Endothelial cell of umbilical vein (primary cell): ENCODE data around the gene CIBAR2. TPM values are rescaled to one million over a fixed set of nuclear protein-coding genes. Genes with fewer than 3 reads are reported as not detected.

ENCODE experiments used
- BruUV-seq: library from RNA; stranded (reverse); fragments of 400-500 nt; replicated peaks from 2 replicates; lab custom pipeline; 2021; lab: Mats Ljungman, UMichigan
- CTCF ChIA-PET: fragments of 300-600, 350-600 bp; sonication (Branson Sonifier 250); formaldehyde crosslinking; loops from one replicate; lab custom pipeline; 2021; ENCODE audit warnings: antibody characterized with exemption, inconsistent platforms; lab: Charles Lee
- POLR2A ChIA-PET: fragments of 300-600, 350-600 bp; sonication (Branson Sonifier 250); formaldehyde crosslinking; loops from one replicate; lab custom pipeline; 2021; ENCODE audit warnings: antibody characterized with exemption, inconsistent platforms; lab: Charles Lee
- DNase-seq: peaks from one replicate; pipeline ENCODE4 v3.0.0-alpha.2; 2011; ENCODE audit warnings: low read depth, low spot score
- FAIRE-seq: peaks from 2 replicates; lab custom pipeline; 2011; peaks lifted over from hg19 to GRCh38; lab: Jason Lieb, UNC
- H2AFZ ChIP-seq: 2 replicates; pipeline ENCODE4 v1.6.0; 2012; ENCODE audit warnings: low read depth, low read length, control low read depth, inconsistent platforms
- H3K27ac ChIP-seq: 2 replicates; pipeline ENCODE4 v1.5.1; 2011; ENCODE audit warnings: low read depth, mild to moderate bottlenecking, control low read depth, low read length, moderate library complexity; ENCODE audit not compliant: insufficient read depth
- H3K27me3 ChIP-seq, 2 experiments: 2 replicates each; pipeline versions ENCODE4 v1.6.0 to v1.6.1; 2011; ENCODE audit warnings: low read length in 2 of 2, mixed read lengths in 1 of 2; ENCODE audit not compliant: control insufficient read depth in 2 of 2, insufficient read depth in 2 of 2
- H3K36me3 ChIP-seq, 2 experiments: 2 replicates in 1 of 2; 3 replicates in 1 of 2; pipeline ENCODE4 v1.5.1; 2011; ENCODE audit warnings: low read length in 2 of 2, mild to moderate bottlenecking in 1 of 2, moderate library complexity in 1 of 2; ENCODE audit not compliant: control insufficient read depth in 2 of 2, insufficient read depth in 2 of 2; ENCODE audit errors: extremely low read depth in 1 of 2
- H3K4me1 ChIP-seq: 3 replicates; pipeline ENCODE4 v1.5.1; 2011; ENCODE audit warnings: mild to moderate bottlenecking, low read length; ENCODE audit not compliant: control insufficient read depth, insufficient read depth; ENCODE audit errors: extremely low read depth
- H3K4me2 ChIP-seq: 2 replicates; pipeline ENCODE4 v1.6.1; 2011; ENCODE audit warnings: low read length, control low read depth, mixed read lengths; ENCODE audit not compliant: insufficient read depth
- H3K4me3 ChIP-seq, 3 experiments: fragments of 200-600 bp in 1 of 3; sonication (generic), shearing (Covaris generic) in 1 of 3; replicated peaks in 1 of 3; 2 replicates each; pipeline ENCODE4 v1.5.1; 2011 to 2016; ENCODE audit warnings: control low read depth in 3 of 3, low read length in 3 of 3, mild to moderate bottlenecking in 2 of 3, inconsistent platforms in 1 of 3, low read depth in 1 of 3, moderate library complexity in 1 of 3; ENCODE audit not compliant: insufficient read depth in 1 of 3
- H3K79me2 ChIP-seq: 2 replicates; pipeline ENCODE4 v1.6.0; 2012; ENCODE audit warnings: low read length, inconsistent platforms; ENCODE audit not compliant: control insufficient read depth, insufficient read depth
- H3K9ac ChIP-seq: replicated peaks from 2 replicates; pipeline ENCODE3; 2011; ENCODE audit warnings: low read length, control low read depth; ENCODE audit not compliant: insufficient read depth; ENCODE audit errors: extremely low read depth
- H3K9me1 ChIP-seq: replicated peaks from 3 replicates; pipeline ENCODE4 v1.6.0; 2011; ENCODE audit warnings: mild to moderate bottlenecking, low read length; ENCODE audit not compliant: control insufficient read depth, insufficient read depth; ENCODE audit errors: extremely low read depth
- H3K9me3 ChIP-seq: replicated peaks from 2 replicates; pipeline ENCODE4 v1.5.1; 2012; ENCODE audit warnings: low read length, inconsistent platforms; ENCODE audit not compliant: control insufficient read depth, insufficient read depth
- H4K20me1 ChIP-seq: replicated peaks from 2 replicates; pipeline ENCODE3; 2011; ENCODE audit warnings: mild to moderate bottlenecking, low read length; ENCODE audit not compliant: control insufficient read depth, insufficient read depth; ENCODE audit errors: extremely low read depth
- EZH2 ChIP-seq: IDR thresholded peaks from 2 replicates; pipeline ENCODE4 v1.6.1; 2012; ENCODE audit warnings: borderline replicate concordance, low read depth, mild to moderate bottlenecking, moderate library complexity, low read length, inconsistent platforms; ENCODE audit not compliant: severe bottlenecking
- FOS ChIP-seq: IDR thresholded peaks from 2 replicates; pipeline ENCODE4 v1.6.1; 2011; ENCODE audit warnings: mild to moderate bottlenecking, low read length, moderate library complexity, borderline replicate concordance; ENCODE audit not compliant: insufficient read depth
- GATA2 ChIP-seq: IDR thresholded peaks from 2 replicates; pipeline ENCODE4 v1.7.0; 2011; ENCODE audit warnings: low read depth, mild to moderate bottlenecking, moderate library complexity, mixed read lengths, low read length; ENCODE audit not compliant: insufficient read length, insufficient read depth
- JUN ChIP-seq: IDR thresholded peaks from 2 replicates; pipeline ENCODE4 v1.6.1; 2011; ENCODE audit warnings: borderline replicate concordance, low read depth; ENCODE audit not compliant: insufficient read length, insufficient read depth
- MYC ChIP-seq: IDR thresholded peaks from one replicate; pipeline ENCODE4 v1.6.1; 2011; ENCODE audit warnings: mild to moderate bottlenecking, low read depth, low read length
- POLR2A ChIP-seq: IDR thresholded peaks from 2 replicates; pipeline ENCODE4 v1.6.1; 2012; ENCODE audit warnings: low read depth, mild to moderate bottlenecking, control low read depth, low read length
- POLR2AphosphoS5 ChIP-seq: IDR thresholded peaks from 2 replicates; pipeline ENCODE4 v1.6.1; 2012; ENCODE audit warnings: low read depth, mild to moderate bottlenecking, control low read depth, low read length, moderate library complexity; ENCODE audit not compliant: insufficient read depth
- dilution Hi-C: fragments of 300-500 bp; cut with MboI; formaldehyde crosslinking; loops from one replicate; pipeline ENCODE4 v1.15.0; 2019; ENCODE audit warnings: low sequenced_read_pairs; ENCODE audit not compliant: extremely low pct_ligation_motif_present
- intact Hi-C: fragments of 100-400 bp; cut with micrococcal nuclease; formaldehyde crosslinking; loops from one replicate; pipeline ENCODE4 v1.10.0; 2022
- polyA plus RNA-seq, 4 experiments: library from polyadenylated mRNA; depleted of rRNA in 3 of 4; stranded (reverse) in 3 of 4; unstranded in 1 of 4; fragments of >200 nt; gene quantifications; 2 replicates each; pipeline versions ENCODE4 v1.2.1 to v1.2.3, GENCODE V29; 2011 to 2012; ENCODE audit warnings: missing spikeins in 1 of 4
- total RNA-seq: library from RNA; stranded (reverse); gene quantifications from 2 replicates; pipeline ENCODE4 v1.2.3, GENCODE V29; 2021
- TF ChIP-seq, protein P1 (sequence below), 2 donors: IDR thresholded peaks; 1 replicate in 1 of 2; 2 replicates in 1 of 2; pipeline ENCODE4 v1.5.1; 2011; ENCODE audit warnings: low read length in 2 of 2, mild to moderate bottlenecking in 2 of 2, moderate library complexity in 2 of 2, control low read depth in 1 of 2, inconsistent platforms in 1 of 2, low read depth in 1 of 2; ENCODE audit not compliant: insufficient read depth in 1 of 2; ENCODE audit errors: extremely low read depth in 1 of 2
- TF ChIP-seq, protein P2 (sequence below): IDR thresholded peaks from 2 replicates; pipeline ENCODE4 v1.6.1; 2011; ENCODE audit not compliant: insufficient read depth, insufficient read length

CIBAR2 gene
- total and polyA plus RNA-seq, 2 donors (not counting 3 experiments of a cell fraction or from before 2014, with no cell fraction given), result 0.07 TPM; not detected in 1

DNA sequence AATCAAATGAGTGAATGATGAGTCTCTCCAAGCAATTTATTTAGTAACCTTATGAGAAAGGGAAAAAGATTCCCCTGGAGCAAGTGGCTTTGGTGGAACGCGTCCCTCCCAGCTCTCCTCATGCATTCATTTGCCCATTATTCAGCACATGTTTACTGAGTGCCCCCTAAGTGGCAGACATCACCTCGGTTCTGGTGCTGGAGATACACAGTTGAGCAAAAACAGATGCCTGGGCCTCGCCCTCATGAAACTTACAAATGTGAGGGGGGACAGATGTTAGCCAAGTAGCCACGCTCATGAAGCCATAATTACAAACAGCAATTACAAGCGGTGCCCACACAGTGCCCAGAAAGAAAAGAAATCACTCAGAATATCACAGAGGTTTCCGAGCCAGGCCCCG is 45.1 kb upstream of the CIBAR2 start:
- intact Hi-C loops (no loop called here), dilution Hi-C loops (no loop called here)
- Histone ChIP-seq H3K79me2 (no peaks in the 10 kb centered on the region), H3K27ac (no peak overlapping the region), H2AFZ (peak overlapping the region; percentile 75), H4K20me1 (no peaks in the 10 kb centered on the region), H3K4me3 (no peak overlapping the region), H3K4me2 (no peak overlapping the region), H3K27me3 (no peaks in the 10 kb centered on the region), H3K9me3 (no peaks in the 10 kb centered on the region), H3K9me1 (no peaks in the 10 kb centered on the region), H3K9ac (no peak overlapping the region), H3K36me3 (no peaks in the 10 kb centered on the region), H3K4me1 (peaks cover 3% of the 10 kb centered on the region)
- ChIA-PET POLR2A (no interaction called here), CTCF (no interaction called here)
- DNase-seq (no peak), FAIRE-seq (no peak)
- BruUV-seq, result no TSS peak
- no peak for TF ChIP-seq MYC
- TF ChIP-seq, protein P1, sequence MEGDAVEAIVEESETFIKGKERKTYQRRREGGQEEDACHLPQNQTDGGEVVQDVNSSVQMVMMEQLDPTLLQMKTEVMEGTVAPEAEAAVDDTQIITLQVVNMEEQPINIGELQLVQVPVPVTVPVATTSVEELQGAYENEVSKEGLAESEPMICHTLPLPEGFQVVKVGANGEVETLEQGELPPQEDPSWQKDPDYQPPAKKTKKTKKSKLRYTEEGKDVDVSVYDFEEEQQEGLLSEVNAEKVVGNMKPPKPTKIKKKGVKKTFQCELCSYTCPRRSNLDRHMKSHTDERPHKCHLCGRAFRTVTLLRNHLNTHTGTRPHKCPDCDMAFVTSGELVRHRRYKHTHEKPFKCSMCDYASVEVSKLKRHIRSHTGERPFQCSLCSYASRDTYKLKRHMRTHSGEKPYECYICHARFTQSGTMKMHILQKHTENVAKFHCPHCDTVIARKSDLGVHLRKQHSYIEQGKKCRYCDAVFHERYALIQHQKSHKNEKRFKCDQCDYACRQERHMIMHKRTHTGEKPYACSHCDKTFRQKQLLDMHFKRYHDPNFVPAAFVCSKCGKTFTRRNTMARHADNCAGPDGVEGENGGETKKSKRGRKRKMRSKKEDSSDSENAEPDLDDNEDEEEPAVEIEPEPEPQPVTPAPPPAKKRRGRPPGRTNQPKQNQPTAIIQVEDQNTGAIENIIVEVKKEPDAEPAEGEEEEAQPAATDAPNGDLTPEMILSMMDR (IDR thresholded peaks at IDR 0.05; ENCODE audit: extremely low read depth in 1 of 2, insufficient read depth in 1 of 2, low read depth in 1 of 2, low read length in 2 of 2), result no peak

DNA sequence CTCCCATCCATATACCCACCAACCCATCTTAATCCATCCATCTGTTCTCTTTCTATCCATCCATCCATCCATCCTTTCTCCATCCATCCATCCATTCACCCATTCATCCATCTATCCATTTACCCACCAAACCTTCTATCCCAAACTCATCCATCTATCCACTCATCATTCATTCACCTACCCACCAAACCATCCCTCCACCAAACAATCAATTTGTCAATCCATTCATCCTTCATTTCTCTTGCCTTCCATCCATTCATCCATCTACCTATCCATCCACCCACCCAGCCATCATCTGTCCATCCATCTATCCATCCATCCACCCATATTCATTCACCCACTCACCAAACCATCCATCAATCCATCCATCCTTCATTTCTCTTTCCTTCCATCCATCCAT is 44.6 kb upstream of the CIBAR2 start:
- TF ChIP-seq, protein P1 (IDR thresholded peaks at IDR 0.05; ENCODE audit: extremely low read depth in 1 of 2, insufficient read depth in 1 of 2, low read depth in 1 of 2, low read length in 2 of 2), result no peak
- TF ChIP-seq, protein P2, sequence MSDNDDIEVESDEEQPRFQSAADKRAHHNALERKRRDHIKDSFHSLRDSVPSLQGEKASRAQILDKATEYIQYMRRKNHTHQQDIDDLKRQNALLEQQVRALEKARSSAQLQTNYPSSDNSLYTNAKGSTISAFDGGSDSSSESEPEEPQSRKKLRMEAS, result no peak
- TF ChIP-seq GATA2 (no peak), FOS (no peak), JUN (no peak), POLR2A (no peak), EZH2 (no peak), POLR2AphosphoS5 (no peak), MYC (no peak)
- intact Hi-C loops (no loop called here), dilution Hi-C loops (no loop called here)
- H3K9me1 ChIP-seq, result no peaks in the 10 kb centered on the region
- FAIRE-seq, result no peak
- H3K36me3 ChIP-seq, result no peaks in the 10 kb centered on the region
- no peaks in the 10 kb centered on the region for H3K79me2 ChIP-seq
- DNase-seq, result no peak
- no peaks in the 10 kb centered on the region for H3K9me3 ChIP-seq
- H3K27me3 ChIP-seq, result no peaks in the 10 kb centered on the region
- CTCF ChIA-PET, result no interaction called here
- POLR2A ChIA-PET, result no interaction called here
- no peaks in the 10 kb centered on the region for H4K20me1 ChIP-seq
- no peak overlapping the region for H3K9ac ChIP-seq
- H3K4me2 ChIP-seq, result no peak overlapping the region
- H3K4me1 ChIP-seq, result no peaks in the 10 kb centered on the region
- H3K4me3 ChIP-seq, result no peak overlapping the region
- BruUV-seq, result no TSS peak
- H2AFZ ChIP-seq, result no peak overlapping the region
- H3K27ac ChIP-seq, result no peak overlapping the region
